ENCODE data around the gene C1QBP. TPM values are rescaled to one million over a fixed set of nuclear protein-coding genes. Genes with fewer than 3 reads are reported as not detected.

Gene C1QBP
- 100 to 1,000 TPM; 234 to 350 TPM for total RNA-seq

- DNase-seq (ENCODE audit: low spot score in 2 of 2) = peak; percentile 94 to 98
- no peaks in the 10 kb centered on the region for H3K9me3 Mint-ChIP-seq
- H3K27ac Mint-ChIP-seq = peak within 1 kb of the TSS; percentile 88 to 96
- H3K36me3 Mint-ChIP-seq = peaks cover 18 to 33% of the 10 kb centered on the region in 2 donors
- ATAC-seq = peak; percentile 91 to 98
Observed at GRCh38 chr17:5438716-5439445, at the start of gene C1QBP. TSS of gene C1QBP (minus strand) at chr17:5439155. CDS start at chr17:5439073, 82 bp downstream.

- Mint-ChIP-seq H3K9me3 (no peaks in the 10 kb centered on the region), H3K27ac (peak overlapping the region in 1 of 2 donors; percentile 96), H3K36me3 (peaks cover 42 to 62% of the 10 kb centered on the region in 2 donors)
- DNase-seq (ENCODE audit: low spot score in 2 of 2) = no peak
- ATAC-seq = no peak
Observed at GRCh38 chr17:5488752-5489151, 49.8 kb upstream of the C1QBP start.

- H3K36me3 Mint-ChIP-seq = peaks cover 42 to 57% of the 10 kb centered on the region in 2 donors
- H3K9me3 Mint-ChIP-seq = no peaks in the 10 kb centered on the region
- peak within 1 kb of the TSS; percentile 96 to 99 for H3K27ac Mint-ChIP-seq
- peak; percentile 92 to 94 for ATAC-seq
- peak; percentile 93 to 97 for DNase-seq (ENCODE audit: low spot score in 2 of 2)
Observed at GRCh38 chr17:5486206-5487124, 47.5 kb upstream of the C1QBP start, which contains the start of gene MIS12. TSS of gene MIS12 (plus strand) at chr17:5486566. CDS start at chr17:5488863, 2,297 bp downstream.

- peak; percentile 6 to 30 for ATAC-seq
- Mint-ChIP-seq H3K9me3 (no peaks in the 10 kb centered on the region), H3K36me3 (peaks cover 42 to 57% of the 10 kb centered on the region in 2 donors), H3K27ac (peak within 1 kb of the TSS; percentile 96 to 99)
- no peak for DNase-seq (ENCODE audit: low spot score in 2 of 2)
Observed at GRCh38 chr17:5485270-5486205, 46.6 kb upstream of the C1QBP start, which contains the start of gene DERL2. TSS of gene DERL2 (minus strand) at chr17:5486178. CDS start at chr17:5486161, 17 bp downstream.

- ATAC-seq (no peak), DNase-seq (ENCODE audit: low spot score in 2 of 2) (no peak)
- Mint-ChIP-seq H3K36me3 (peaks cover 25 to 47% of the 10 kb centered on the region in 2 donors), H3K27ac (no peak overlapping the region), H3K9me3 (no peaks in the 10 kb centered on the region)
Observed at GRCh38 chr17:5481451-5481850, 42.5 kb upstream of the C1QBP start.

- DNase-seq (ENCODE audit: low spot score in 2 of 2) = no peak
- Mint-ChIP-seq H3K27ac (no peak overlapping the region), H3K36me3 (peaks cover 22 to 46% of the 10 kb centered on the region in 2 donors), H3K9me3 (no peaks in the 10 kb centered on the region)
- no peak for ATAC-seq
Observed at GRCh38 chr17:5480962-5481361, 42.0 kb upstream of the C1QBP start.

GRCh38 chr17:5478992-5479391 lies 40.0 kb upstream of the C1QBP start:
- Mint-ChIP-seq H3K9me3 (no peaks in the 10 kb centered on the region), H3K27ac (no peak overlapping the region), H3K36me3 (peaks cover 10 to 31% of the 10 kb centered on the region in 2 donors)
- no peak for DNase-seq (ENCODE audit: low spot score in 2 of 2)
- no peak for ATAC-seq

GRCh38 chr17:5473906-5474305 lies 35.0 kb upstream of the C1QBP start:
- Mint-ChIP-seq H3K36me3 (peaks cover 10 to 11% of the 10 kb centered on the region in 2 donors), H3K27ac (no peak overlapping the region), H3K9me3 (no peaks in the 10 kb centered on the region)
- no peak for DNase-seq (ENCODE audit: low spot score in 2 of 2)
- ATAC-seq = no peak

GRCh38 chr17:5472511-5472910 lies 33.6 kb upstream of the C1QBP start:
- ATAC-seq = no peak
- DNase-seq (ENCODE audit: low spot score in 2 of 2) = no peak
- Mint-ChIP-seq H3K36me3 (peaks cover 9 to 14% of the 10 kb centered on the region in 2 donors), H3K9me3 (no peaks in the 10 kb centered on the region), H3K27ac (peak overlapping the region in 1 of 2 donors; percentile 38)

GRCh38 chr17:5468075-5468473 lies 29.1 kb upstream of the C1QBP start:
- DNase-seq (ENCODE audit: low spot score in 2 of 2) (peak in 1 of 2 donors; percentile 19), ATAC-seq (peak; percentile 17 to 40)
- Mint-ChIP-seq H3K27ac (peak overlapping the region; percentile 78 to 83), H3K36me3 (peaks cover 12% of the 10 kb centered on the region in 2 donors), H3K9me3 (no peaks in the 10 kb centered on the region)

GRCh38 chr17:5467416-5467815 lies 28.5 kb upstream of the C1QBP start:
- no peaks in the 10 kb centered on the region for H3K9me3 Mint-ChIP-seq
- no peak for ATAC-seq
- H3K36me3 Mint-ChIP-seq = peaks cover 12 to 13% of the 10 kb centered on the region in 2 donors
- peak overlapping the region; percentile 78 to 83 for H3K27ac Mint-ChIP-seq
- DNase-seq (ENCODE audit: low spot score in 2 of 2) = no peak

GRCh38 chr17:5466295-5466694 lies 27.3 kb upstream of the C1QBP start:
- H3K27ac Mint-ChIP-seq = no peak overlapping the region
- no peak for DNase-seq (ENCODE audit: low spot score in 2 of 2)
- no peak for ATAC-seq
- no peaks in the 10 kb centered on the region for H3K9me3 Mint-ChIP-seq
- H3K36me3 Mint-ChIP-seq = peaks cover 12 to 17% of the 10 kb centered on the region in 2 donors

GRCh38 chr17:5464717-5465507 lies 26.0 kb upstream of the C1QBP start:
- DNase-seq (ENCODE audit: low spot score in 2 of 2) (no peak), ATAC-seq (no peak)
- Mint-ChIP-seq H3K9me3 (no peaks in the 10 kb centered on the region), H3K27ac (no peak overlapping the region), H3K36me3 (peaks cover 12 to 23% of the 10 kb centered on the region in 2 donors)

- Mint-ChIP-seq H3K36me3 (peaks cover 15 to 26% of the 10 kb centered on the region in 2 donors), H3K27ac (no peak overlapping the region), H3K9me3 (no peaks in the 10 kb centered on the region)
- DNase-seq (ENCODE audit: low spot score in 2 of 2) (no peak), ATAC-seq (no peak)
Observed at GRCh38 chr17:5446786-5447185, 7.8 kb upstream of the C1QBP start.

GRCh38 chr17:5444209-5444608 lies 5.3 kb upstream of the C1QBP start:
- no peaks in the 10 kb centered on the region for H3K9me3 Mint-ChIP-seq
- H3K36me3 Mint-ChIP-seq = peaks cover 15 to 26% of the 10 kb centered on the region in 2 donors
- ATAC-seq (no peak), DNase-seq (ENCODE audit: low spot score in 2 of 2) (no peak)
- H3K27ac Mint-ChIP-seq = peak overlapping the region in 1 of 2 donors; percentile 45

Measured in activated naive CD4-positive, alpha-beta T cell treated with anti-CD3 and anti-CD28 coated beads, Interleukin-2, amount 50 U/mL, for 72 hours (primary cell).